AG08395 (cell line): ENCODE results near the gene TNIK.

ENCODE experiments used
- DNase-seq: peaks from one replicate; pipeline ENCODE4 v3.0.0; 2012; ENCODE audit warnings: mixed read lengths, low spot score

TNIK gene

GRCh38 chr3:171038342-171038741, 421.9 kb downstream of the TNIK start:
- DNase-seq, result no peak

GRCh38 chr3:171028779-171029232, 431.4 kb downstream of the TNIK start:
- peak; percentile 90 for DNase-seq

- DNase-seq, result peak; percentile 91
Observed at GRCh38 chr3:171028025-171028778, 432.0 kb downstream of the TNIK start.

- no peak for DNase-seq
Observed at GRCh38 chr3:171026597-171027293, 433.5 kb downstream of the TNIK start, which contains the start of gene SLC2A2. Gene SLC2A2 (minus strand): TSS chr3:171026720. CDS start chr3:171026670, 50 bp downstream.

- DNase-seq, result no peak
Observed at GRCh38 chr3:171023566-171023965, 436.6 kb downstream of the TNIK start.

- no peak for DNase-seq
Observed at GRCh38 chr3:171021377-171021776, 438.8 kb downstream of the TNIK start.

- DNase-seq, result no peak
Observed at GRCh38 chr3:171018156-171018935, 441.9 kb downstream of the TNIK start.

GRCh38 chr3:171013822-171014748, 446.1 kb downstream of the TNIK start:
- DNase-seq, result no peak

- DNase-seq, result no peak
Observed at GRCh38 chr3:171011873-171012336, 448.3 kb downstream of the TNIK start.
